Measurements from ENCODE around the gene ARHGAP31.

The ARHGAP31 gene

DNA sequence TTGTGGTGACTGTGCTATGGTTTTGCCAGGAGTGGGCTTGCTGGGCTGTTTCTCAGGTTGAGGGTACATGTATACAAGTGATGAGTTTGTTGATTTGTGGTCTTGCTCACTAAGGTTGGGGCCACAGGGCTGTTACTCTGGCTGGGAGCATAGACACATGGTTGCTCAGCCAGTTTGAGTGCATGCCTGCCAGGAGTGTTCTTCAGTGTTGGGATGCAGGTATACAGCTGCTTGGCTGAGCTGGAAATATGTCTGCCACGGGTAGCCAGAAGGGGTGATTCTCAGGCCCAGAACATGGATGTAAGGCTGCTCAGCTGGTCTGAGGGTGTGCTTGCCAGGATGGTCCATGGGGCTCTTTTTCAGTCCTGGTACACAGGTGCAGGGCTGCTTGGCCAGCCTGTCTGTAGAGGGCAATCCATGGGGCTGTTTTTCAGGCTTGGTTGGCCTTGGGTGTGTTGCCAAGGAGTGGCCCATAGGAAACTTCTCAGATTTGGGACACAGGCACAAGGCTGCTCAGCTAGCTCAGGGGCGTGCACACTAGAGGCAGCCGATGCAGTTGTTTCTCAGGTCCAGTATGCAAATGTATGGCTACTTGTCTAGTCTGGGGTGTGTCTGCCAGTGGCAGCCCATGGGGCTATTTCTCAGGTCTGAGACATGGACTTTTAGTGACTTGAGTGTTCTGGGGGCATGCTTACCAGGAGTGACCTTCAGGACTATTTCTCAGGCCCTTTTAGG is 5.3 kb upstream of the ARHGAP31 start:
- in situ Hi-C loops (cut with HindIII; ENCODE audit: low sequenced_read_pairs), result no loop called here
- DNase-seq (ENCODE audit: low read depth), result no peak

GRCh38 chr3:119289404-119289770 is 4.8 kb upstream of the ARHGAP31 start:
- in situ Hi-C loops (cut with HindIII; ENCODE audit: low sequenced_read_pairs), result no loop called here
- no peak for TF ChIP-seq CTCF (IDR thresholded peaks at IDR 0.05; ENCODE audit: low read depth, low read length, missing control alignments)
- no peak for DNase-seq (ENCODE audit: low read depth)
- H3K4me3 ChIP-seq (ENCODE audit: low read depth, low read length), result no peak overlapping the region

More for the DNA sequence above, 5.3 kb upstream of the ARHGAP31 start:
- no peak for TF ChIP-seq CTCF (IDR thresholded peaks at IDR 0.05; ENCODE audit: low read depth, low read length, missing control alignments)
- H3K4me3 ChIP-seq (ENCODE audit: low read depth, low read length), result no peak overlapping the region

GRCh38 chr3:119290613-119291012 is 3.6 kb upstream of the ARHGAP31 start:
- H3K4me3 ChIP-seq (ENCODE audit: low read depth, low read length), result no peak overlapping the region
- no peak for TF ChIP-seq CTCF (IDR thresholded peaks at IDR 0.05; ENCODE audit: low read depth, low read length, missing control alignments)
- in situ Hi-C loops (cut with HindIII; ENCODE audit: low sequenced_read_pairs), result no loop called here
- no peak for DNase-seq (ENCODE audit: low read depth)

GRCh38 chr3:119291062-119291700 is 3.0 kb upstream of the ARHGAP31 start:
- no peak overlapping the region for H3K4me3 ChIP-seq (ENCODE audit: low read depth, low read length)
- no peak for DNase-seq (ENCODE audit: low read depth)
- in situ Hi-C loops (cut with HindIII; ENCODE audit: low sequenced_read_pairs), result no loop called here
- TF ChIP-seq CTCF (IDR thresholded peaks at IDR 0.05; ENCODE audit: low read depth, low read length, missing control alignments), result no peak

DNA sequence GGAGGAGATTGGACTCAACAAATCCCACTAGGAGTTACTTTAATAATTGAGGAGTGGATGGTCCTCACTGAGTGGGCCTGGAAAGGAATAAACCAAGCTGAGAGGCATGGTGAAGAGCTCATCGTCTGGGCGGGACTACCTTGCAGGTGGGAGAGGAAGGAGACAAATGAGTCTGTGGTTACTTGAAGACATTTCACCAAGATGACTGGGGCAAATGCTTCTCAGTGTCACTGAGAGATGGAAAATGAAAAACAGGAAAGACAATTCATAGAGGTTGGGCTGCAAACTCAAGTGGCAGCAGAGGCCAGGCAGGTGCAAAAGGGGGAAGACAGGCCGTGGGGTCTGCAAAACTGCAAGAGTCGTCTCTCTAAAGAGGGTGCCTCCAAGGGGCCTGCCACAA is 1.5 kb upstream of the ARHGAP31 start:
- in situ Hi-C loops (cut with HindIII; ENCODE audit: low sequenced_read_pairs), result no loop called here
- H3K4me3 ChIP-seq (ENCODE audit: low read depth, low read length), result no peak overlapping the region
- TF ChIP-seq CTCF (IDR thresholded peaks at IDR 0.05; ENCODE audit: low read depth, low read length, missing control alignments), result no peak
- no peak for DNase-seq (ENCODE audit: low read depth)

- no peak for TF ChIP-seq CTCF (IDR thresholded peaks at IDR 0.05; ENCODE audit: low read depth, low read length, missing control alignments)
- no peak for DNase-seq (ENCODE audit: low read depth)
- in situ Hi-C loops (cut with HindIII; ENCODE audit: low sequenced_read_pairs), result no loop called here
- peak overlapping the region; percentile 80 for H3K4me3 ChIP-seq (ENCODE audit: low read depth, low read length)
Measured at GRCh38 chr3:119293105-119293870, 895 bp upstream of the ARHGAP31 start.
